Ramos (cell line): ENCODE measurements around the gene CACNA1B.
"Not testable (repeated sequence)": the region's sequence is repeated elsewhere in the genome, so short reads cannot be mapped to it uniquely, and the experiment has no call there.

Source experiments
- in situ Hi-C: fragments of 300-500 bp; cut with MboI; formaldehyde crosslinking; loops from one replicate; pipeline ENCODE4 v1.14.3; 2022; ENCODE audit warnings: low sequenced_read_pairs; ENCODE audit not compliant: unreplicated experiment

CACNA1B gene

GRCh38 chr9:138009016-138009802 lies 131.6 kb downstream of the CACNA1B start:
- in situ Hi-C loops = no loop called here

GRCh38 chr9:138009803-138010690 lies 132.5 kb downstream of the CACNA1B start:
- in situ Hi-C loops = no loop called here

- in situ Hi-C loops = no loop called here
These were observed 133.3 kb downstream of the CACNA1B start for GRCh38 chr9:138010861-138011260.

- in situ Hi-C loops = no loop called here
These were observed 134.4 kb downstream of the CACNA1B start for GRCh38 chr9:138011951-138012500.

GRCh38 chr9:138013273-138013672 lies 135.7 kb downstream of the CACNA1B start:
- in situ Hi-C loops = no loop called here

- in situ Hi-C loops = no loop called here
These were observed 136.4 kb downstream of the CACNA1B start for GRCh38 chr9:138013836-138014562.

GRCh38 chr9:138014563-138014945 lies 137.0 kb downstream of the CACNA1B start:
- in situ Hi-C loops = no loop called here

GRCh38 chr9:138015021-138015829 lies 137.6 kb downstream of the CACNA1B start:
- in situ Hi-C loops = no loop called here

- in situ Hi-C loops = no loop called here
These were observed 139.0 kb downstream of the CACNA1B start for GRCh38 chr9:138016406-138017187.

- in situ Hi-C loops = no loop called here
These were observed 139.6 kb downstream of the CACNA1B start for GRCh38 chr9:138017200-138017599.

- in situ Hi-C loops = not testable (repeated sequence)
These were observed 141.9 kb downstream of the CACNA1B start for GRCh38 chr9:138019514-138019913.

GRCh38 chr9:138020120-138020794 lies 142.7 kb downstream of the CACNA1B start:
- in situ Hi-C loops = no loop called here

GRCh38 chr9:138020795-138021182 lies 143.2 kb downstream of the CACNA1B start:
- in situ Hi-C loops = no loop called here

GRCh38 chr9:138021251-138022056 lies 143.9 kb downstream of the CACNA1B start:
- in situ Hi-C loops = no loop called here

- in situ Hi-C loops = no loop called here
These were observed 144.6 kb downstream of the CACNA1B start for GRCh38 chr9:138022121-138022741.

GRCh38 chr9:138022756-138023393 lies 145.3 kb downstream of the CACNA1B start:
- in situ Hi-C loops = no loop called here
